GM12801 (cell line): ENCODE results near the gene MYRIP.

Source experiments
- TF ChIP-seq, protein P1 (sequence below): IDR thresholded peaks from one replicate; pipeline ENCODE4 v1.5.1; 2011; ENCODE audit warnings: control low read depth; ENCODE audit not compliant: insufficient read length; ENCODE audit errors: extremely low read depth

Gene MYRIP

DNA sequence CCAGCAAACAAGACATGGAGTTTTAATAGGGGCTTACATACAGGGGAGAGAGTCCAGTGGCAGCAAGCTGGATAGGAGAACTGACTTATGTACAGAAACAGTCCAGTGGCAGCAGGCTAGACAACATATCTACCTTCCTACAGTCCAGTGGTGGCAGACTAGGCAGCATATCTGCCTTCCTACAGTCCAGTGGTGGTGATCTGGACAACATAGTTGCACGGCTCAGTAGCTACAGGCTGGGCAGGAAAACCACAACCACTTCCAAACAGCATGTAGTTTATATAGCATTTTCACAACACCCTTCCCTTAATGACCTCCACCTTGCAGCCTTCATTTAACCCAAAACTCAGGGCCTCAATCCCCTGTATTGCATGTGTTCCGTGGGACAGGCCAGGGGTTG lies 318.8 kb downstream of the MYRIP start:
- TF ChIP-seq, protein P1, sequence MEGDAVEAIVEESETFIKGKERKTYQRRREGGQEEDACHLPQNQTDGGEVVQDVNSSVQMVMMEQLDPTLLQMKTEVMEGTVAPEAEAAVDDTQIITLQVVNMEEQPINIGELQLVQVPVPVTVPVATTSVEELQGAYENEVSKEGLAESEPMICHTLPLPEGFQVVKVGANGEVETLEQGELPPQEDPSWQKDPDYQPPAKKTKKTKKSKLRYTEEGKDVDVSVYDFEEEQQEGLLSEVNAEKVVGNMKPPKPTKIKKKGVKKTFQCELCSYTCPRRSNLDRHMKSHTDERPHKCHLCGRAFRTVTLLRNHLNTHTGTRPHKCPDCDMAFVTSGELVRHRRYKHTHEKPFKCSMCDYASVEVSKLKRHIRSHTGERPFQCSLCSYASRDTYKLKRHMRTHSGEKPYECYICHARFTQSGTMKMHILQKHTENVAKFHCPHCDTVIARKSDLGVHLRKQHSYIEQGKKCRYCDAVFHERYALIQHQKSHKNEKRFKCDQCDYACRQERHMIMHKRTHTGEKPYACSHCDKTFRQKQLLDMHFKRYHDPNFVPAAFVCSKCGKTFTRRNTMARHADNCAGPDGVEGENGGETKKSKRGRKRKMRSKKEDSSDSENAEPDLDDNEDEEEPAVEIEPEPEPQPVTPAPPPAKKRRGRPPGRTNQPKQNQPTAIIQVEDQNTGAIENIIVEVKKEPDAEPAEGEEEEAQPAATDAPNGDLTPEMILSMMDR: no peak

DNA sequence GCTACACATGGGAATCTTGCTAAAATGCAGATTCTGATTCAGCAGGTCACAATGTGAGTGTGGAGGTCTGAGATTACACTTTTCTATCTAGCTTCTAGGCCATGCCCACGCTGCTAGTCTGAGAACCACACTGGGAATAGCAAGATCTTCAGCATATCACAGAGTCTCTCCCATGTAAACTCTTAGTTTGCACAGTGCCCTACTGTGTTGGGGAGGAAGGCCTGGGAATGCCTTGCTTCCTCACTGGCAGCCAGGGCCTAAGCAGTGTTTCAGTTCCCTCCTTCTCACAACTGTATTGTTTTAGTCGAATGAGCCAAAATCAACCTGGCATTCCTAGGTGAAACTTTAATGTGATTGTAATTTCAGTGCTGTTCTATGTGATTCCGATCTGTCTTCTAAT lies 320.1 kb downstream of the MYRIP start:
- TF ChIP-seq, protein P1: no peak

DNA sequence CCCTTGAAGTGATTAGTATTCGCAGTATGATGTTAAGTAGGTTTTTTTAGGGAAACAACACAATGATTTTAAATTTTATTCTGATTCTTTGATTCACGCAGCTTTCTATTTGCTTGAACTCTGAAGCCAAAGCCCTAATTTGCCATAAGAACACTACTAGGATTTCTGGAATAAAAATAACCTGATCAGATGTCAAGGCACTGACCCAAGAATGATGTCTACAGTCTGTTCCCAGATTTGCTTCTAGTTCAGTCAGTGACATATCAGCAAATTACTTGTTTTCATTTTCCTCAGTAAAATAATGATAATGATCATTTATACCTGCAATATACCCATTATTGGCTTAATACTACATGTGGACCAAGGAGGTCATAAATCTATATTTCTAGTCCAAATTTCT lies 320.6 kb downstream of the MYRIP start:
- TF ChIP-seq, protein P1: no peak

DNA sequence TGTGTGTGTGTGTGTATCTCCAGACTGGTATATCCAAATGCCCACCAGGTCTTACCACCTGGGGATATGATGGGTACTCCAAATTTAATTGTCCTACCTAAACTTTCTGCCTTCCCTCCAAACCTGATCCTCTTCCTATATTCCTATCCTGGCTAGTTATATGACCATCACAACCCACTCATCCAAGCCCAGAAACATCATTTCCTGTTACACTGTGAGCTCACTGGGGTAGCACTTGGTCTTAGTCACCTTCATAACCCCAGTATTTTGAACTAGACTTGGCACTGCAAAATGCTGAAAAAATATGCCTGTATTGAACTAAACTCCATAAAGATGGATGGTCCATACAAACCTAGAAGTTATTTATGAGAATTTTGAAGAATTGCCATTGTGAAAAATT lies 321.3 kb downstream of the MYRIP start:
- TF ChIP-seq, protein P1: no peak

DNA sequence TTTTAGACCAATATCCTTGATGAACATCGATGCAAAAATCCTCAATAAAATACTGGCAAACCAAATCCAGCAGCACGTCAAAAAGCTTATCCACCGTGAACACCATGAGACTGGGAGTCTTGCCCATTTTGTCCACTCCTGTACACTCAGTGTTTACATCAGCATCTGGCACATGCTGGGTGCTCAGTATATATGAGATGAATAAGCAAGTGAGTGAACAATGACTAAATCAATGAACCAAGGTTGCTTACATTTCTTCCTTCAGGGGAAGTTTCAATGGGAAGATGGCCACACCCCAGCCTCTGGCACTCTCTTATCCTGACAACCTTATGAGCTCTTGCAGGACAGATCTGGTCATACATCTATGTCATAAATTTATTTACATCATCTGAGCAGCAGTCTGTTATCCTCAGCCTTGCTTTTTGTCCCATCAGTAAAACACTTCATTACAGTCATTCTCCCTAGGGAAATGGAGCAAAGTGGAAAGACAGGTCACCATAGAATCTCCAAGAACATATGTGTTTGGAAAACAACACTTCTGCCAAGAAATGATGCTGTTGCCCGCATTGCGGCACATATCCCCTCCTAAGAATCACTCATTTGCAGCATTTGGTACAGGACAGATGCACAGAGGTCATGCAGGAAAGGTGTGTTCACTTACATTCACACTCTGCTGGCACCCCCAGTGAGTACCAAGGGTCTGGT lies 328.3 kb downstream of the MYRIP start:
- TF ChIP-seq, protein P1: no peak

DNA sequence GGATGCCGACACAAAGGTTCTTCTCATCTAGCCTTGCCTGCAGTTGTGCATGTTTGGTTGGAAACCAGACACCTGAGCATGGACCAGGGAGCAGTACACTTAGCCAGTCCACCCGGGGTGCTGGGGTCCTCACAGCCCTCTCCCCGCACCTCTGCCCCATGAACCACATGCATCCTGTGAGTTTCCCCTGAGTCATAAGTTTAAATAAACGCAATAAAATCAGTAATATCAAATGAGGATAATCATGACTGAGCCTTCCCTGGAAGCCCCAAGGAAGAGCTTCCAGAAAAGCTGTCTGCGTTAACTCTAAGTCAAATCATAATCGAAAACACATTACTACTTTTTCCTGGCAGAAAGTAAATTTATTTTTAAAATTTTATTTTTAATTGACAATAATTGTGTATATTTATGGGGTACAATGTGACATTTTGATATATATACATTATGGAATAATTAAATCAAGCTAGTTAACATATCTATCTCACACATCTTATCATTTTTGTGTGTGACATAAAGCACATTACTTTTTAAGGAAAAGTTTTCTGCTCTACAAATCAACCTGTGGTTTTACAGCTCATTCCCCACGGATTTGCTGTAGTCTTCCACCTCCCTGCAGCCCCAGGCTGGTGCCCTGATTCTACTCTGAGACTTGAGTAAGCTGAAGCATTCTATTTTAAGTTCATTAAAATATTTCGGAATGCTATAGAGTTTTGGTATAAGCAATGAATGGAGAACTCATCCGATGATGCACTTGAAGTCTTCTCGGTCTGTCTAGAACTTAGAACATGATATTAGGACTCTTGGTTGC lies 334.1 kb downstream of the MYRIP start:
- TF ChIP-seq, protein P1: no peak

DNA sequence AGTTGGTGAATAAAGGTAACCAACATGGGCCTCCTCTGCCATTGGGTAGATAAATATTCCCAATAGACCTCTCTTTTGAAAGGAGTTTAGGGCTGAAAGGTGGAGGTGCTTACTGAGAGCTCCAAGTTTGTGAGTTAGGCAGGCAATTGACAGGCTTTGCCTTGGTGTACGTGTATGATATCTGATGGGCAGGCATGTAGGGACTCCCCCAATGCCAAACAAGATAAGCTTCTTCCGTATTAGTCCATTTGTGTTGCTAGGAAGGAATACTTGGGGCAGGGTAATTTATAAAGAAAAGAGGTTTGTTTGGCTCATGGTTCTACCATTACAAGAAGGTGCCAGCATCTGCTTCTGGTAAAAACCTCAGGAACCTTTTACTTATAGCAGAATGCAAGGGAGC lies 339.4 kb downstream of the MYRIP start:
- TF ChIP-seq, protein P1: no peak
